ENCODE measurements around the gene ELSPBP1.

- no peak for TF ChIP-seq RXRA (IDR thresholded peaks at IDR 0.05)
- no peak for TF ChIP-seq YY1 (IDR thresholded peaks at IDR 0.05)
- TF ChIP-seq CTCF (IDR thresholded peaks at IDR 0.05; ENCODE audit: low read depth, low read length, missing input control): no peak
- no peak for TF ChIP-seq REST (IDR thresholded peaks at IDR 0.05)
- TF ChIP-seq TAF1 (conservative IDR thresholded peaks at IDR 0.05): no peak
Observed at GRCh38 chr19:48023518-48023917, 29.1 kb downstream of the ELSPBP1 start.
